NOMO-1 treated with DMSO at 0.1 percent for 48 hours (cell line): Measurements from ENCODE around the gene NAGLU.
A peak's percentile ranks its signal among the peaks of the same experiment; 100 is the strongest.
"Not testable (repeated sequence)": the region's sequence is repeated elsewhere in the genome, so short reads cannot be mapped to it uniquely, and the experiment has no call there.

Experiments used
- DNase-seq: peaks from one replicate; lab custom pipeline; 2025; ENCODE audit not compliant: unreplicated experiment; lab: John Stamatoyannopoulos, UW

The NAGLU gene

GRCh38 chr17:42521036-42521435 is 15.0 kb upstream of the NAGLU start:
- DNase-seq = no peak

- no peak for DNase-seq
Measured at GRCh38 chr17:42521666-42522262, 14.3 kb upstream of the NAGLU start.

GRCh38 chr17:42522263-42522790 is 13.7 kb upstream of the NAGLU start:
- no peak for DNase-seq

- no peak for DNase-seq
Measured at GRCh38 chr17:42522798-42523278, 13.2 kb upstream of the NAGLU start.

- DNase-seq = no peak
Measured at GRCh38 chr17:42525221-42525620, 10.8 kb upstream of the NAGLU start.

GRCh38 chr17:42526031-42526444 is 10.0 kb upstream of the NAGLU start:
- DNase-seq = no peak

- DNase-seq = no peak
Measured at GRCh38 chr17:42527932-42528331, 8.1 kb upstream of the NAGLU start.

- DNase-seq = no peak
Measured at GRCh38 chr17:42529061-42529460, 7.0 kb upstream of the NAGLU start.

GRCh38 chr17:42530952-42531454 is 5.0 kb upstream of the NAGLU start:
- DNase-seq = no peak

- peak; percentile 57 for DNase-seq
Measured at GRCh38 chr17:42531455-42532354, 4.3 kb upstream of the NAGLU start.

- peak; percentile 75 for DNase-seq
Measured at GRCh38 chr17:42535155-42536047, 640 bp upstream of the NAGLU start.

- peak; percentile 38 for DNase-seq
Measured at GRCh38 chr17:42536372-42537155, 523 bp downstream of the NAGLU start.

- no peak for DNase-seq
Measured at GRCh38 chr17:42537156-42537805, 1.2 kb downstream of the NAGLU start.

GRCh38 chr17:42537826-42538451 is 1.9 kb downstream of the NAGLU start:
- DNase-seq = no peak

GRCh38 chr17:42538482-42538881 is 2.4 kb downstream of the NAGLU start:
- no peak for DNase-seq

- DNase-seq = not testable (repeated sequence)
Measured at GRCh38 chr17:42540558-42540957, 4.5 kb downstream of the NAGLU start.

GRCh38 chr17:42541041-42541833 is 5.2 kb downstream of the NAGLU start:
- no peak for DNase-seq
